Coronary artery (tissue), 2 donors: Measurements from ENCODE around the gene BICD1.

Experiments
- DNase-seq: peaks from one replicate; pipeline ENCODE4 v3.0.0-alpha.2; 2017; ENCODE audit warnings: low spot score
- H3K27ac ChIP-seq, 2 donors: fragments of 200-600 bp; sonication (generic); one replicate each; pipeline ENCODE4 v1.5.1; 2016 to 2019
- H3K4me3 ChIP-seq: fragments of 200-600 bp; sonication (generic); 2 replicates; pipeline ENCODE4 v1.5.1; 2016; ENCODE audit warnings: mild to moderate bottlenecking, moderate library complexity
- CTCF ChIP-seq: fragments of 200-600 bp; sonication (generic); IDR thresholded peaks from one replicate; pipeline ENCODE4 v1.5.1; 2019; ENCODE audit warnings: antibody characterized with exemption

Gene BICD1

GRCh38 chr12:32124637-32125036 lies 18.0 kb downstream of the BICD1 start:
- DNase-seq: no peak
- no peak for TF ChIP-seq CTCF
- no peak overlapping the region for H3K27ac ChIP-seq
- no peak overlapping the region for H3K4me3 ChIP-seq

- Histone ChIP-seq H3K4me3 (no peak overlapping the region), H3K27ac (no peak overlapping the region)
- TF ChIP-seq CTCF: no peak
- no peak for DNase-seq
Observed at GRCh38 chr12:32125455-32126084, 18.9 kb downstream of the BICD1 start.

- Histone ChIP-seq H3K4me3 (no peak overlapping the region), H3K27ac (no peak overlapping the region)
- no peak for TF ChIP-seq CTCF
- no peak for DNase-seq
Observed at GRCh38 chr12:32126720-32127119, 20.1 kb downstream of the BICD1 start.

DNA sequence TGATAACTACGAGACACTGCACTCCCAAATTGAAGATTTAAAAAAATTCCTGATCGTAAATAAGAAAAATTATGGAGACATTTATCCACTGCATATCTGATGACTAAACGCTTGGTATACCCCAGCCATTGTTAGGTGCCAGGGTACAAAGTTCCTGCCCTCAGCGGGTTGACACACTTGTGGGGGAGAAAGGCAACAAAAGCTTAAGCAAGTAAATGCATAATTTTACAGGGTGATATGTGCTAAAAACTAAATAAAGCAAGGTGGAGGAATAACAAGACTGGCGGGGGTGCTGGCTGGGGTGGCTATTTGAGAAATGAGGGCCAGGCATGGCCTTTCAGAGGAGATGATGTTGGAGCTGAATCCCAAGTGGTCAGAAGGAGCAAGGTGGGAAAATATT lies 25.0 kb downstream of the BICD1 start:
- no peak overlapping the region for H3K27ac ChIP-seq
- no peak overlapping the region for H3K4me3 ChIP-seq
- DNase-seq: no peak
- TF ChIP-seq CTCF: no peak

DNA sequence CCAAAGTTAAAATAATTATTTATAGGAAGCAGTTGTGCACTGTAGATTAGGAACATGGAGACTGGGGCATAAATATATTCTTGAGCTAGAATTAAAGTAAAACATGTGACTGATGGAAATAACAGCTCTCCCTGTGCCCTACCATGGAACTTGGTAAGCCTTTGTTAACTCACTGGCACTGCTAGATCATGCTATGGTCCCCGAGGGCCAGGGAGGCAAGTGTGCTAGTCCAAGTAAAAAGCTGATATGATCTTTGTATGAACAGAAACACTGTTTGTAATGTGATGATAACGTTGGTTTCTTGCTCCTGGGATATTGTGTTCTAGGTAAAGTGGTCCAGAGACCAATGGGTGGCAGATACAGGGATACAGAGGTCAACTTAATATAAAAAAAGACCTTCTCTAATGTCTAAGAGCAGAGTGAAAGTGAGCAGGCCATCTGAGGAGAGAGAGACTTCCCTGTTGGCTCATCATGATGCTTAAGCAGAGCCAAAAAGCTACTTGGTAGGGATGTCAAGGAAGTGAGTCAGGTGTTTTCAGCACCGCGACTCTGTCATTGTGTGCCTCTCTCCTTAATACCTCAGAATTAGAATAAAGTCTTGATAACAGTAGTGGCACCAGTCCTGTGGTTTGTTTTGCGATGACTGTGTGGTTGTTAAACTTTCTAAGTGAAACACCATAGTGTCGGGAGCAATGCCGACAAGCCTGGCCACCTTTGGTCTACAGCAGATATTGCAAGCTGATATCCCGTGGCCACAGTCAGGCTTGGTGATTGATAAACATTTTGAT lies 27.6 kb downstream of the BICD1 start:
- no peak for TF ChIP-seq CTCF
- Histone ChIP-seq H3K4me3 (no peak overlapping the region), H3K27ac (peak overlapping the region in 1 of 2 donors; percentile 15)
- no peak for DNase-seq

GRCh38 chr12:32135967-32136366 lies 29.3 kb downstream of the BICD1 start:
- no peak for TF ChIP-seq CTCF
- DNase-seq: no peak
- H3K27ac ChIP-seq: no peak overlapping the region
- H3K4me3 ChIP-seq: no peak overlapping the region

DNA sequence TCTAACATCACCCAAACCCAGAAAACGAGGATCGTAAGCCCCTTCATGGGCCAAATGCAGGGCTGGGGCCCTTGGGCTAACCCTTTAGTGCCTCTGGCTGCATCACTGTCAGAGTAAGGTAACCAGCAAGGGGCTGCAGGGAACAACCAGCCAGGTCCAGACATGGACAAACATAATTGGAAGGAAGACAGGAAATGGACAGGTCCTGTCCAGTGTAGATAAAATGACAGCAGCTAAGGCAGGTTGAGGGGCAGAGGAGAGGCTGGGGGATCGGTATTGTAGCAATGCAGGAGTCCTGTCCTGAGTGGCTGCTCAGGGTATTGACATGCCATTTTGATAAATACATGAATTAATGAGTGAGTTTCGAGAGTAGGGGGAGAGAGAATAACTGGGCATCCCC lies 29.8 kb downstream of the BICD1 start:
- Histone ChIP-seq H3K4me3 (no peak overlapping the region), H3K27ac (no peak overlapping the region)
- TF ChIP-seq CTCF: no peak
- DNase-seq: no peak
